NCI-H2107 (cell line): ENCODE data around the gene MYL12A.
"Not testable (repeated sequence)": the region's sequence is repeated elsewhere in the genome, so short reads cannot be mapped to it uniquely, and the experiment has no call there.

Experiments
- DNase-seq: peaks from one replicate; lab custom pipeline; 2025; lab: John Stamatoyannopoulos, UW

Gene MYL12A

DNA sequence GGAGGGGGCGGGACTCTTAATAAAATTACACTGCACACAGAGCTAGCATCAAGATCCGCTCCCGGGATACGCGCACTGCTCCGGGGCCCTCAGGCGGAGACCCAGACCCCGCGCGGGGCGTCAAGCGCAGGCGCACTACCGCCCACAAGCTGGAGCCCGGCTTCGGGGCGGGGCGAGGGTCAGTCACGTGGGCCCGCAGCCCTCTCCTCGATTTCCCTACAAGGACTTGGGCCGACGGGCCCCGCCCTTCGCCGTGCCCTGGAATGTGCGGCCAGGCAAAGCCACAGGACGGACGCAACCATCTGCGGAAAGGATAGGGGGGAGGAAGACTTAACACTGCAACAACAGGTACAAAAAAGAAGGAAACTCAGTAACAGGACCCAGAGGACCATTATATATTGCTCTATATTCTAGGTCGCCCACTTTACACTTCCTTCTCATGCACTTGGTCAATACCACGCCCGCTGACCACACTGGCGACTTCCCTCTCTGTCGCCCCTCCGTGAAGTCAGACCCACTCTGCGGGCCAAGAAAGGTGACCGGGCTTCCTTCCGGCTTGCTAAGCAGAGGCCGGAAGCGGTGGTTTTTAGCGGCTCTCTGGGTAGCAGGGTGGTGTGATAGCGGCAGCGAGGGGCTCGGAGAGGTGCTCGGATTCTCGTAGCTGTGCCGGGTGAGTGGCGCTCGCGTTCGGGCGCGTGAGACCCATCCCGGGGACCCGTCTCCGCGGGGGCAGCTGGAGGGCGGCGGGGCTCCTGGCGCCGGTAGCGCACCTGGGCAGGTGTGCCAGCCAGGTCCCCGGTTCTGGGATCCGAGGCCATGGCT is at the start of gene MYL12A:
TSS of gene MYL12A (plus strand) at position 562 of the 822 bp plus-strand sequence. CDS start 5,447 bp downstream, outside the sequence.
- peak; percentile 57 for DNase-seq

DNA sequence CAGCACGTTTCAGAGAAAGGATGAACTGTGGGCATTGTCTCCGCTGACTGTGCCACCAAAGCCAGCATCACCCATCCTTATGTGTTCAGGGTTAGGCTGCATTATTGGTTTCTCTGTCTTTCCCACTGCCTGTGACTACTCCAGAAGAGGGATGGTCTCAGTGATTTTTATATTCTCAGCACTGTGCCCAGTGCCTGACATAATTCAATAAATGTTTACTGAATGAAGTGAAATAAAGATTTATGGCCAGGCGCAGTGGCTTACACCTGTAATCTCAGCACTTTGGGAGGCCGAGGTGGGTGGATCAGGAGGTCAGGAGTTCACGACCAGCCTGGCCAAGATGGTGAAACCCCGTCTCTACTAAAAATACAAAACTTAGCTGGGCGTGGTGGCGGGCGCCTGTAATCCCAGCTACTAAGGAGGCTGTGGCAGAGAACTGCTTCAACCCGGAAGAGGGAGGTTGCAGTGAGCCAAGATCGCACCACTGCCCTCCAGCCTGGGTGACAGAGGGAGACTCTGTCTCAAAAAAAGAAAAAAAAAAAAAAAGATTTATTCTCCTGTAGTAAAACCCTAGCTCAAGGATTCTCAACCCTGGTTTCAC is 49.2 kb upstream of the MYL12A start:
- not testable (repeated sequence) for DNase-seq

DNA sequence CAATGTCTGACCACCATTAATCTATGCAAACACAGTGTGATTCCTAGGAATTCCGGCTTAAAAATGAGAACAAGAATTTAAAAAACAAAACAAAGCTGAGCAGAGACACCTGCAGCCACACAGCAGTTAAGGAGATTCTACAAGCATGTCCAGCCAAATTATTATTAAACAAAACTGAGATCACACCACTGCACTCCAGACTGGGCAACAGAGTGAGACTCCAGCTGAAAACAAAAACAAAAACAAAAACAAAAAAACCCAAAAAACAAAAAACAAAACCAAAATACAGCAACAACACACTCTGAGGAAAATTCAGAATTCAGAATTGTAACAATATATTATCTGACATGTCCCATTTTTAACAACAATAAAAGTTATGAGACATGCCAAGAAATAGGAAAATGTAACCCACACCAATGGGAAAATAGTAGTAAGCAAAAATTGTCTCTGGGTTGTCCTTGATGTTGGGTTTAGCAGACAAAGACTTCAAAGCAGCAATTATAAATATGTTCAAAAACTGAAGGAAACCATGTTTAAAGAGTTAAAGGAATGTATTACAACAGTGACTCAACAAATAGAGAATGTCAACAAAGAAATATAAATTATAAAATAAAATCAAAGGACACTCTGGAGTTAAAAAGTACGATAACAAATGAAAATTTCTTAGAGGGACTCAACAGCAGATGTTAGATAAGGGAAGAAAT is 47.5 kb upstream of the MYL12A start:
- no peak for DNase-seq

DNA sequence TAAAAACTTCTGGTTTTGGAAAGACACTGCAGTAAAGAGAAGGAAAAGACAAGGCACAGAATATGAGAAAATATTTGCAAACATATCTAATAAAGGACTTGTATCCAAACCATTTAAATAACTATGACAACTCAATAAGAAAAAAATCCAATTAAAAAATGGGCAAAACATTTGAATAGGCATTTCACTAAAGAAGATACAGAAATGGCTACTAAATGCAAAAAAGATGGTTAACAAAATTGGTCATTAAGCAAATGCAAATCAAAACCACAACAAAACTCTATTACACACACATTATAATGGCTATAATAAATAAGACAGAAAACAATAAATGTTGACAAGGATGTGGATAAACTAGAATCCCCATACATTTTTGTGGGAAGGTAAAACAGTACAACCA is 42.4 kb upstream of the MYL12A start:
- no peak for DNase-seq

DNA sequence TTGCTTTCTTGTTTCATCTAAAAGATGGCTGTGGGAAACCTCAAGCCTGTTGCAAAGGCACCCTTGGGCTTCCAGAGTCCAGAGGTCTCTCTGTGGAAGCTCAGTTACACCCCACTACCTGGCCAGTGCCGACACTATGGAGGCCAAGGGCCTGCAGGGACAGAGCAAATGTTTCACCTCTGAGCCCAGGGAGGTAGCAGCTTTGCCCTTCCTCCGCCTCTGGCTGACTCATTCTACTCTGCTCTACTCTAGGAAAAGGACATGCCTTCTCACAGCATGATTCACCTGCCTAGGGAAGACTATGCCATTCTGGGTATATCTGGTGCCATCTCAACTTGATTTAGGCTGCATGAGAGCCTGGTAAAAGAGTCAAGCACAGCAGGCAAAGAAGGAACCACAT is 40.0 kb upstream of the MYL12A start:
- DNase-seq: no peak

DNA sequence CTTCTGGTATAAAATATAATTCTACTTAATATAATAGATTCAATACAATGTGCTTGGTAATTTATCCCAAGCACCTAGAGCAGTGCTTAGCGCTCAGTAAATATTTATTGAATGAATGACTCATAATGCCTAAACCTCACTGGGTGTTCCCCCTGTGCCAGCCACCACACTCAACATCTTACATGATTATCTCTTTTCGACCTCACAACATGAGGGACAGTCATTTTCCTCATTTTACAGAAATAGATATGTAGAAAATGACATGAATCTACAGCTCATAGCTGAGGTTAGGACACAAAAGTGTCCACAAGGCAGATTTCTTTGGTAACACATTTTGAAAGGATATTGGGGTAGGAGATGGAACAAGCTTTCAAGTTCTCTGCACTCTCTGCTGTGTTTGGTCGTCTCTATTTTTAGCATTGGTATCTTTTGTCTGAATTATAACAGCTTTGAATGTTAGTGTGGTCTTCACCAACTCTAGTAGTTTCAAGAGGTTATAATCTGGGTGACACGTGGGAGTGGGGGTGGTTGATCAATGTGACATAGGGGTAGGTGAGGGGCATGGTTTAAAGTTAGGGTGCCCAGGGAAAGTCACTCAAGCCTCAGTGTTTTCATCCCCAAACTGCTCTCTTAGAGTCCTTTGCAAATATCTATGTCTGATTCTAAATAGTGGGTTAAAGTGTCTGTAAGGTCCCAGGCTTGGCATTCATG is 37.6 kb upstream of the MYL12A start:
- no peak for DNase-seq

DNA sequence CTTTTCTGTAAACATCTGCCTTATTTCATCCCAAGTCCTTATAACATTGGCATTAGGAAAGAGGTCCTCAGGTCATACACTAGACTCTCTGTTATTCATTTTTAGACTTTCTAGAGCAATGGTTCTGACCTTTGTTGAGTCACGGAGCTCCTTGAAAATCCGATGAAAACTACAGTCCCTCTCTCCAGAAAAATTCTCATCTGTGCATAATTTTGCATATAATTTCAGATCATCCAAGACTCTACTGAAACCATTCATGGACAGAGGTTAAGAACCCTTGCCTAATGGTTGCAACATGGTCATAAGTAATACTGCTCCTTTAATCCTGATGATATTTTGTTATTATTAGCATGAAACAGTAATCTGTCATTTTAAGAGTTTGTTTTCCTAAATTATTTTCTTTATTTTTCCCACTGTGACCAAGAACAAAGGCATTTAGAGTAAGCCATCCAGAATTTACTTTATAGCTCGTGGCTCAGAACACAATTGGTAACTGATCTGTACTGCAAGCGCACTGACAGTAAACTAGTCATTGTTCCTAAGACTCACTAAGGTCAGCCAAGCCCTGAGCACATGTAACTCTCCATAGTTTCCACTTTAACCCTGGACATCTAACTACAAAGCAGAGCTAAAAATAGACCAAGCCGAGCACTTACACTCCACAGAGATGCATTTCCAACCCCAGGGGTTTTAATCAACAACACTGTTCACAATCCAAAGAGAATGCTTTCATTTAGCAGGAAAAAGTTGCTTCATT is 36.2 kb upstream of the MYL12A start:
- DNase-seq: no peak

DNA sequence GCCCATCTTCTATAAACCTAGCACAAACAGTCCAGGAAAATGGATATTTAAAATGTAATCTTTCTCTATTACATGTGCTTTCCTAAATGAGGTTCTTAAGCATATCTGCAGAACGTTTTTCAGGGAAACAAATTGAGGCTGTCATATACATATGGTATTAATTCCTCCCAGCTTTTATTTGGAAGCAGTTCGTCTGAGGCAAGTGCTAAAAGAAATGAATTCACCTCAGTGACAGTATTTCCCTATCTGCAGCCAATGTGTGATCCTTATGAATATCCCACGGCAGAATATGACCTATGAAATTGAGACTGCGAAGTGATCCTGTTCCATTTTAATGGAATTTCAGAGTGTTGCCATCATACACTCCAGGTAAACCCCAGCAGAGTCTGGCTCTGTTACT is 34.9 kb upstream of the MYL12A start:
- DNase-seq: no peak

DNA sequence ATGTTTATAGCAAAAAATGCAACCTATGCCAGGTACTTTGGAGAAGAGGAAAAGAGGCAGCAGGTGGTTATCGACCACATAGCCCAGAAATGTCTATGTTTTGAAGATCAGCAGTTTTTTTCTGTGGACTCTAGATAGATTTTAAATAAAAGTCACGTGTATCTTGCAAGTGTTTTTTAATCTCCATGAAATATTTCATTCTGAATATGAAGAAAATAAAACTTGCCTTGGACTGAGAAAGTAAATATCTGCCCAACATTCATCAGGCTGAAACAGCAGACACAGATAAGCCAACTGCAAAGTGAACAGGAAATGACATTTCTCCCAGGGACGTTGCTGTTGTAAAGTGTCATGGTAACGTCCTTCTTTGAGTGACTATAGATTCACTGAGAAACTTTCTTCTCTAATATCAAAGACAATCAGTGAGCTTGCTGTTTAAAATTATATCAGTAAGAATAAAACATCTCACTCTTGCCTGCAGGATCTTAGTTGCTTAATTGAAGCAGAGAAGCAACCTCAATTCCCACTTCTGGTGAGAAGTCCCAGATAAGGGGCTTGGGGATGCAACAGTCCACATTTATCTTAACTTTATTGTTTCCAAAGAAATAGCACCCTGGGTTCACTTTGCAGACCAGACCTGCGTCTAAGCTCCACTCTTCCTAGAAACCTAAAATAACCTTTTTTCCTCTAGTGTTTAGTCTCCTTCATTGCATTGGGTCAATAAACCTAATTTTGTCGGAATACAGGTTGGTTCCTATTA is 34.1 kb upstream of the MYL12A start:
- no peak for DNase-seq

DNA sequence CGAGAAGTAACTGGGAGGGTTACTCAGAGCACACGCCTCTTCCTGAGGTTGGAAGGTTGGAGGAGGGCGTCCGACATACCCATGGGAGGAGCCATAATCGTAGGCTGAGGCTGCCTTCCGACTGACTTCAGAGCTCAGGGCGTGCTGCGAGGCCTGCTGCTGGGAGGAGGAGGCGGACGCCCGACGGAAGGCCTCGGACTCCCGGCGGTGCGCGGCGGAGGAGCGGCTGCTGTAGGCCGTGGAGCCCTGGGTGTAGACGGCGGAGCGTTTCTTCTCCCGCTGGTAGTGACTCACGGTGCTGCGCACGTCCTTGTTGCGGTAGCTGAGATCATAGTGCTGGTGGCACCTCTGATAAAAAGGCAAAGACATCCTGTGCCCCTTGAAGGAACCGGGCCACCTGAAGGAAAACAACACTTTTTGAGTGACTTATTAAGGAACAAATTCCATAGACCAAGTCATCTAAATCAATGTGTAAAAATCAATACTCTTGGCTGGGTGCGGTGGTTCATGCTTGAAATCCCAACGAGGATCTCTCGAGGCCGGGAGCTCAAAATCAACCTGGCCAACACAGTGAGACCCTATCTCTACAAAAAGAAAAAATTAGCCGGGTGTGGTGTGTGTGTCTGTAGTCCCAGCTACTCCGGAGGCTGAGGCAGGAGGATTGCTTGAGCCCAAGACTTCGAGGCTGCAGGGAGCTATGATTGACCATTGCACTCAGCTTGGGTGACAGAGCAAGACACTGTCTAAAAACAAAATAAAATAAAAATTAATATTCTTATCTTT is 32.6 kb upstream of the MYL12A start:
- DNase-seq: no peak

DNA sequence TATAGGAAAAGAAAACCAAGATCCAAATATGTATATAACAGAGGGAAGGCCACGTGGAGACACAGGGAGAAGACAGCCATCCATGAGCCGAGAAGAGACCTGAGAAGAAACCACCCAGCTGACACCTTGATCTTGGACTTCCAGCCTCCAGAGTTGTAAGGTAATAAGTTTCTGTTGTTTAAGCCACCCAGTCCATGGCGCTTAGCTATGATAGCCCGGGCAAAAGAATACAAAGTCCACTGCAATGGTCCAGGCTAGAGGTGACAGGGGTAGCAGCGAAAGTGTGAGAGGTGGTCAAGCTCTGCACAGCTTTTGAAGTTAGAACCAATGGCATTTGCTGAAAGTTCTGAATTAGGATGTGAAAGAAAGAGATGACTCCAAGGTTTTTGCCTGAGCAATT is 30.6 kb upstream of the MYL12A start:
- DNase-seq: no peak

DNA sequence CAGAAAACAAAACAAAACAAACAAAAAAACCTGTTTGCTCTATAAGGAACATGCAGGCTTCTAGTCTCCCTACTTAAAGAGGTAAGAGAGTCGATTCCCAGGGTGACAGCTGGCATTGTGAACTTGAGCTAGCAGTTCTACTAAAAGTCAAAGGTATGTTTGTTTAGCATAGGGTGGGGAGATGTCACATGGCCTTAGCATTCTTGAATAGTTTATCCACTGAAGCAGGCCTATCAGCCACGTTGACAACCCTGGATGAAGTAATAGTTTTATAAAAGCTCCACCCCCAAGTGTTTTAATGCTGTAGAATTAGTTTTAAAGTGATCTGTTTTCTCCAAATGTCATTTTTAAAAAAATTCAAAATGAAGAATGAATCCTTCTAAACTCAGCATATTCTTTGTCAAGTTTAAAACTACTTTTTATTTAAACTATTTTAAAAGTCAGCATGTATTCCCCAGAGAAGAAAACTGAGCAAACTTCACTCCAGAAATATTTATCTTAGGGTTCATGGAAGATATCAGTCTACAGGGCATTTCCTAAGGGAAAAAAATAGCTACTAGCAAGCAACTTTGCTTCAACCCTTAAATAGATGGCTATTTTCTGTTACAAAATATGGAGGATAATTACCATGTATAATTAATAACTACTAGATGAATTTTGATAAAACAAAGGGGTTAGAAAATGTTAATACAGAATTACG is 29.5 kb upstream of the MYL12A start:
- DNase-seq: no peak

DNA sequence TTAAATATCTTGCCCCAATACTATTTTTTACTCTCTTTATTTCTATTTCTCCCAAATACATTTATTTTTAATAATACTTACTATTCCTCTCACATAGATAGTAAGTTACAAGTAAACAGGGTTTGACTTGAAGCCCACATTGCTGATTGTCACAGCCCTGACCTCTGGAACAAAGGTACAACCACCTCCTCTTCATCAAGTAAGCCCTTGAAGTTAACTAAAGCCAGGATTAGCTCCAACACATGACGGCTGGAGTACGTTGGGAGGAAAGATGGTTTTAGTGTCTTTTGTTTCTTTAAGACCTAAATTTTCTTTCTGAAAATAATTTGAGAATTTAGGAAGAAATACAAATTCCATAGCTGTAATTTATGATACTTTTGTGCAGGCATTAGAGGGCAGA is 28.8 kb upstream of the MYL12A start:
- DNase-seq: no peak

DNA sequence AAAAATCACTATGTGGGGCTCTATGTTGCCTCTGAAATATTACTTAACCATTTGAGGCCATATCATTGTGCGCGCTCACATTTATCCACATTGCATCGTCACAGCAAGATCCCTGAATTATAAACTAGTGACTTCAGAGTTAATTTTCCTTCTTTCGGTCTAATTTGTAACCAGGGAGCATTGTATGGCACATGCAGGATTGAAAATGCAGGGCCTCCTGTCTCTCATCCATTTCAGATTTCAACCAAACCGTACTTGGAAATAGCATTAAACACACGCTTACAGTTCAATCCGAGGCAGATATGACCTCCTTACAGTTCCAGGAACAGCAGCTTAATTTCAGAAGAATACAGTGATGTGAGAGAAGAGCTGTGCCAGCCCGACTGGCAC is 28.4 kb upstream of the MYL12A start:
- no peak for DNase-seq

DNA sequence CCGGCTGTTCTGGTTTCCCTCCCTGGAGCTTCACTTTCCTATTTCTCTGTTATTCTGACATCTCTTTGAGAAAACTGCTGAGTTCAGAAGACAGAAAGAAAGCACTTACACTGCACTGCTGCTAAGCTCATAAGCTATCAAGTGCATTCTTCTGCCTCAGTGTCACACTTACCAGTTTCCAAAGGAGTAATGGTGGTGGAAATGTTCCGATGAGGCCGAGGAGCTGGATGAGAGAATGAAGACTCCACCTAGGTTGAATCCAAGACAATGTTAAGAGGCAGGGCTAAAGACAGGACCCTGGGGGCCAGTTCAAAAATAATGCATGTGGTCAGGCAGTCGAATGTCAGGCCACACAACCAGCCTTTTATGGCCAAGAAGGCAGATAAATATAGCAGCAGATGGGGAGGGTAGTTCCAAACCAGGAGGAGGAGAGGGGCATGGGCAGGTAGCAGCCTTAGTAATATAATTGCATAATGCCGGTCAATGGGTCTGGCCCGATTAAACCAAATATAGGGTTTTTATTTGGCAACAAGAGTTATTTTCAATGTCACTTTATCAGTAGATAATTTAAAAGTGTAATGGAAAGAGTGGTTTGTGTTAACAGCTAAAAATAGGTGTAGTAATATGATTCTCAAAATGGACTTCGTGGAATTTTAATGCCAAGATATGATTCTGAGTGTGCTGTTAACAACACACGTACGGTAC is 27.8 kb upstream of the MYL12A start, which contains the start of gene MYOM1:
TSS of gene MYOM1 (minus strand) at position 338 of the 705 bp plus-strand sequence. CDS start 4,745 bp downstream, outside the sequence.
- DNase-seq: no peak

DNA sequence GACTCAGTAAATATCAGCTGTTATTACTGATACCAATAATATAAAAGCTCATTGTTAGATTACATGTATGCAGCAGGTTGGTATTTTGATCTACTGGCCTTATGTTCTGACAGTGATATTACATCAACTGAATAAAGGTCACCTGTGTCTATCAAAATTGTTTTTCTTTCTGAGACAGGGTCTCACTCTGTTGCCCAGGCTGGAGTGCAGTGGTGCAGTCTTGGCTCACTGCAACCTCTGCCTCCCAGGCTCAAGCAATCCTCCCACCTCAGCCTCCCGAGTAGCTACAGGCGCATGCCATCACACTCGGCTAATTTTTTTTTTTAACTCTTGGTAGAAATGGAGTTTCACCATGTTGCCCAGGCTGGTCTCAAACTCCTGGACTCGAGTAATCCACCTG is 26.7 kb upstream of the MYL12A start:
- not testable (repeated sequence) for DNase-seq

DNA sequence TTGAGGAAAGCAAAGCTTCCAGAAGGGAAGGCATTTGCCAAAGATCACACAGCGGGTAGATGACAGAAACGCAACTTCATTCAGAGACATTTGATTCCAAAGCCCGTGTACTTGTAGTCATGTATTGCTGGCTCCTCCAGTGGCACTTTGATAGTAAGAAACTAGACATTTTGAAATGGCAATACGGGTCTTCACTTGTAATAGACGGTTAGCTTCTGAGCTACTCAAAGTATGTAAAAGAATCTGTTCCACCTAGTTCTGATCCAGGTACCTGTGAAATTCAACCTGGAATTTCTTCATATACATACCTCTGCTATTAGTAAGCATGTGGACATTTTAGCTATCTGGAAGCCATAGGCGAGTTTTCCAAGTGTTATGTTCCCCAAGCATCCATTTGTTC is 26.1 kb upstream of the MYL12A start:
- no peak for DNase-seq

DNA sequence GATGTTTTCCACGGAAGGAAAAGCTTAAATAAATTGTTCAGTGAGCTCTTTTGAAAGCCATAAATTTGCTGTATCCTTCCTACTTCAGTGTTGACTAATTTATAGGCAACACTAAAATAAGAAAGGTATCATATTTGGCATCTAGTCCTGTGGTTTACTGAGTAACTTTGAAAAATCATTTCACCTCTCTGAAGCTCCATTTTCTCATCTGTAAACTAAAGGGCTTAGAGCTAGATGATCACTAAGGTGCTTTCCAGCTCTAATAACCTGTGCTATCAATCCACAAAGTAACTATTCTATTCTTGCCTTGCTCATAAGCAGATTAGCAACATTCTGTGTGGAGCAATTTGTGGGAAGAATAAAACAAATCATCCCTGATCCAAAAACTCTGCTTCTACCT is 24.2 kb upstream of the MYL12A start:
- no peak for DNase-seq

DNA sequence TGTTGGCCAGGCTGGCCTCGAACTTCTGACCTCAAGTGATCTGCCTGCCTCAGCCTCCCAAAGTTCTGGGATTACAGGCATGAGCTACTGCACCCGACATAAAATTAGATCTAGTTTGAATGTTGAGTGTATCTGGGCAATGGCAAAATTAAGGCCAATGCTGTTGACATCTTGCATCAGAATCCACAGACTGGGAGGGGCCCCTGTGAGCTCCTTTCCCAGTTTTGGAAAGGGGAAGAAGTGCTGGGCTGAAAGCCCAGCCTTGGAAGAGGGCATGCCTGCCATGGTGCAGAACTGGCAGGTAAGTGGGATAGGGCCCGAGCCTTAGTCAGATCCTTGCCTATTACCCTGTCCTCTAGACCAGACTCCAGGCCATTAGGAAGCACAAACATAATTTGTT is 23.4 kb upstream of the MYL12A start:
- DNase-seq: no peak
